Urinary bladder (tissue), 4 donors: Measurements from ENCODE around the gene DEFB113. TPM values are rescaled to one million over a fixed set of nuclear protein-coding genes. Genes with fewer than 3 reads are reported as not detected.

Experiments
- DNase-seq: peaks from one replicate; pipeline ENCODE4 v3.0.0-alpha.2; 2015; ENCODE audit errors: extremely low spot score
- H3K27ac ChIP-seq: one replicate; pipeline ENCODE4 v1.5.1; 2013; ENCODE audit warnings: low read depth, mild to moderate bottlenecking, moderate library complexity
- H3K36me3 ChIP-seq: one replicate; pipeline ENCODE4 v1.6.1; 2013; ENCODE audit warnings: mild to moderate bottlenecking, moderate library complexity; ENCODE audit not compliant: insufficient read depth
- H3K4me1 ChIP-seq: one replicate; pipeline ENCODE4 v1.6.1; 2013; ENCODE audit warnings: mild to moderate bottlenecking, moderate library complexity; ENCODE audit not compliant: insufficient read depth
- H3K4me3 ChIP-seq: one replicate; pipeline ENCODE4 v1.5.1; 2013; ENCODE audit warnings: low read depth, low read length
- WGBS: extraction: QIAGEN DNeasy Blood & Tissue Kit; methylation state at CpG from one replicate; pipeline ENCODE4 v1.1.7; 2013; 5-methylcytosine and 5-hydroxymethylcytosine counted together
- polyA plus RNA-seq: library from polyadenylated mRNA; stranded (reverse); fragments of 200-250 nt; gene quantifications from one replicate; pipeline ENCODE4 v1.2.3, GENCODE V29; 2013
- total RNA-seq: library from RNA; depleted of rRNA; stranded (reverse); fragments of >200 nt; gene quantifications from one replicate; pipeline ENCODE4 v1.2.3, GENCODE V29; 2014
- donor health status: healthy with polysubstance abuse.
- donor health status: healthy.

The DEFB113 gene, protein sequence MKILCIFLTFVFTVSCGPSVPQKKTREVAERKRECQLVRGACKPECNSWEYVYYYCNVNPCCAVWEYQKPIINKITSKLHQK
- total RNA-seq (not detected), polyA plus RNA-seq (not detected)

GRCh38 chr6:49969605-49970004 is at the start of gene DEFB113:
TSS of gene DEFB113 (minus strand) at chr6:49969625. CDS start at chr6:49969625, 0 bp downstream.
- no peak for DNase-seq
- 58% methylated on average over 2 of the region's 2 CpGs for WGBS
- H3K4me1 ChIP-seq = no peaks in the 10 kb centered on the region

GRCh38 chr6:50007819-50008218 is 38.4 kb upstream of the DEFB113 start:
- Histone ChIP-seq H3K4me1 (no peaks in the 10 kb centered on the region), H3K36me3 (no peaks in the 10 kb centered on the region), H3K4me3 (no peak overlapping the region), H3K27ac (no peak overlapping the region)
- no peak for DNase-seq
- WGBS = 74% methylated on average over 3 of the region's 3 CpGs

More at GRCh38 chr6:49969605-49970004, at the start of gene DEFB113:
- Histone ChIP-seq H3K27ac (no peak within 1 kb of the TSS), H3K4me3 (no peak within 1 kb of the TSS), H3K36me3 (no peaks in the 10 kb centered on the region)

GRCh38 chr6:50003139-50003538 is 33.7 kb upstream of the DEFB113 start:
- Histone ChIP-seq H3K4me1 (no peaks in the 10 kb centered on the region), H3K4me3 (no peak overlapping the region), H3K27ac (no peak overlapping the region), H3K36me3 (no peaks in the 10 kb centered on the region)
- WGBS = 51% methylated on average over 3 of the region's 3 CpGs
- no peak for DNase-seq

GRCh38 chr6:49995278-49995677 is 25.9 kb upstream of the DEFB113 start:
- Histone ChIP-seq H3K36me3 (no peaks in the 10 kb centered on the region), H3K4me3 (no peak overlapping the region), H3K27ac (no peak overlapping the region), H3K4me1 (no peaks in the 10 kb centered on the region)
- DNase-seq = no peak

DNA sequence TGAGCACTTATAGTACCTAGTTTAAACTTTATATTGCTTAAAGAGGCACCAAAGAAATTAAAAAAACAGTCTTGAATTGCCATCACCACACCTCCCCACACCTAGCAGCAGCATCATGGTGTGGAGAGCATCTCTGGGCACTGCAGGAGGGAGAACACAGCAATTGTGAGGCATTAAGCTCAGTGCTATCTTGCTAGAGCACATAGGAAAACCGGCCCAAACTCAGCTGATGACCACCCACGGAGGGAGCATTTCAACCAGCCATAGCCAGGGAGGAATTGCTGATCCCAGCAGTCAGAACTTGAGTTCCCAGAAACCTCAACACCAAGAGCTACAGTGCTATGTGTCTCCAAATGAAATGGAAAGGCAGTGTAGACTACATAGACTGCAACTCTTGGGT is 19.5 kb upstream of the DEFB113 start:
- 61% methylated on average over 2 of the region's 2 CpGs for WGBS
- Histone ChIP-seq H3K4me3 (no peak overlapping the region), H3K4me1 (no peaks in the 10 kb centered on the region), H3K27ac (no peak overlapping the region), H3K36me3 (no peaks in the 10 kb centered on the region)
- no peak for DNase-seq

- H3K4me1 ChIP-seq = no peaks in the 10 kb centered on the region
- no peaks in the 10 kb centered on the region for H3K36me3 ChIP-seq
- H3K27ac ChIP-seq = no peak overlapping the region
- 90% methylated on average over 2 of the region's 2 CpGs for WGBS
- no peak for DNase-seq
- no peak overlapping the region for H3K4me3 ChIP-seq
These were observed 18.3 kb upstream of the DEFB113 start for GRCh38 chr6:49987749-49988148.

DNA sequence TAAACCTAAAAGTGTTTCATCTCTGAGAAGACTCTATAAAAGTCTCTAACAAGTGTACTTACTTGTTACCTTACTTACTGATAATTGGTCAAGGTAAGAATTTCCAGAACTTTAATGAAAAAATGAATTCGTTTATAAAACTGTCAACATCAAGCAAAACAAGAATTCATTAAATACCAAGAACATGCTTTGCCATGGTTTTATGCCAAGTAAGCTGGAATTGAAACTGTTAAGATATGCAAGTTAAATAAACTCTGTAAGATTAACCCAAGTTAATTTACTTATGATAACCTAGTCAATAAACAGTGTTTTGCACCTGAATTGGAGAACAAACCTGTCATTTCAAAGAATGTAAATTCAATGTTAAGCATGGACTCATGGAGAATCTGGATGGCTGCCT is 17.1 kb upstream of the DEFB113 start:
- no peaks in the 10 kb centered on the region for H3K4me1 ChIP-seq
- no peak for DNase-seq
- no peak overlapping the region for H3K4me3 ChIP-seq
- WGBS = 51% methylated on average over 1 of the region's 1 CpG
- H3K27ac ChIP-seq = no peak overlapping the region
- no peaks in the 10 kb centered on the region for H3K36me3 ChIP-seq

DNA sequence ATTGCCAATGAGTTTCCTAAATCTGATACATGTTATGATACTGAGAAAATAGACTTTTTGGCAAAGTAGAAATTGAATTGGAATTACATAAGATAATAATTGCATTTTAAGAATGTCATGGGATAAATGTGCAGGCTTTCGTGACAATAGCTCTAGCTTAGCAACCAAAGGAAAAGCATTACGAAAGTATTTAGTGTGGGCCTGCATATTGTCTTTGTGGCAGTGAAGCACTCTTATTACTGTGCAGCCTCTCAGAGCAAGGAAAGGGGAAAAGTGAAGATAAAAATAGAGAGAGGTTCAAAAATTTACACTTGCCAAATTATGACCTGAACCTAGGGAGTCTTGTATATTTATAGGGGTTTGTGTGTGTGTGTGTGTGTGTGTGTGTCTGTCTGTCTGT is 12.6 kb upstream of the DEFB113 start:
- no peaks in the 10 kb centered on the region for H3K36me3 ChIP-seq
- H3K27ac ChIP-seq = no peak overlapping the region
- H3K4me1 ChIP-seq = no peaks in the 10 kb centered on the region
- no peak for DNase-seq
- 73% methylated on average over 2 of the region's 2 CpGs for WGBS
- no peak overlapping the region for H3K4me3 ChIP-seq

GRCh38 chr6:49980898-49981297 is 11.5 kb upstream of the DEFB113 start:
- Histone ChIP-seq H3K36me3 (no peaks in the 10 kb centered on the region), H3K27ac (no peak overlapping the region), H3K4me1 (no peaks in the 10 kb centered on the region), H3K4me3 (no peak overlapping the region)
- DNase-seq = no peak
- WGBS = 70% methylated on average over 1 of the region's 1 CpG

DNA sequence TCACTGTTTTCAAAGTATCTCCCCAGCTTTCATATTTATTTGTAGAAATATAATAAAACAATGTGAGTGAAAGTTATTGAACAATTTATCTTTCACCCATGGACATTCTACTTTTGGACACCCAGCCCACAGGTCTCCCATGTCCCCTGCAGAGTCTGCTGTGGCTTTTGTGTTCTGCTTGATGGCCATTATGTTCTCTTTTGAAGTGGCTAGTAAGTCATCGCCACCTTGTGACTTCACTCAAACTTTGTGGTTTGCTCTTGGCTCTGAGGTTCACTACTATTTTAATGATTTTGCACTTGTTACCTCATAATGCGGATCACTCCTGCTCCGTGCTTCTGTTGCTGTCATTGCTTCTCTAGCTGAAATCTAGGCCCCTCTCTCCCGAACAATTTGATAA is 10.2 kb upstream of the DEFB113 start:
- Histone ChIP-seq H3K27ac (no peak overlapping the region), H3K4me1 (no peaks in the 10 kb centered on the region), H3K4me3 (no peak overlapping the region), H3K36me3 (no peaks in the 10 kb centered on the region)
- no peak for DNase-seq
- 83% methylated on average over 4 of the region's 4 CpGs for WGBS

DNA sequence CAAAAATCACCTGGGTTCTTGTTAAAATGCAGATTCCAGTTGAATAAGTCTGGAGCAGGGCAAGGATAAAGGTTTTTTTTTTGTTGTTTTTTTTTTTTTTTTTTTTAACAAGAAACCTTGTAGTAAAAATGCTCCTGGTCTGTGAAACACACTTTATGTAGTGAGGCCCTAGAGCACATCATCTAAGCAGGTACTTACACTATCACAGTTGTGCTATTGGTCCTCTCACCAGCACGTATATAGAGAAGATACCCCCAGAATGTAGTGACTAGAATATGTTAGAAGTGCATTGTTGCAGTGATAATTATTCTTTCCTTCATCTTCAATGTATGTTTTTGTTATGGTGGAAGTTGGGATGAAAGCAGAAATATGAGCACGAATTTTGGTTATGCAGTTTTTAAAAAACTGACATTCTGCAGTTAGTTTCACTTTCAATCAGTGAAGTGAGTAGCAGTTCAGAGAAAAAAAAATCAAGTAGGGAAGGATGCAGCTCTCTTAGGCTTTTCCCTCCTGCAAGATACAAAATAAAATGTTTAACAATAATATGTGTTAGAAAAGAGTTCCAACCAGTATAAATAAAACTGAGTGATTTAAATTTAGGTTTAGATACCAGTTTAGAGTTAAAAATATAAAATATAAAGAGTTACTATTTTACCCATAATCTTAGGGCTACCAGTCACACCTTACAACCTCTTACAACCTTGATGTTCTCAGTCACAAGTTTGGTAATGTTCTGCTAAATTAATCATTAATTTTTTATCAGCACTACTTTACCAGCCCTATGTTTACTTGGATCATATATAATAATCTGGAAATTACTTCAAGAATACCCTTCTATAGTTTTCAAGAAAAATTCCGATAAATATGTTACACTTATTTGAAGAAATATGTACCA is 9.2 kb upstream of the DEFB113 start:
- no peaks in the 10 kb centered on the region for H3K36me3 ChIP-seq
- no peaks in the 10 kb centered on the region for H3K4me1 ChIP-seq
- no peak overlapping the region for H3K27ac ChIP-seq
- no peak overlapping the region for H3K4me3 ChIP-seq
- DNase-seq = no peak
- 59% methylated on average over 3 of the region's 3 CpGs for WGBS

- Histone ChIP-seq H3K36me3 (no peaks in the 10 kb centered on the region), H3K27ac (no peak overlapping the region), H3K4me3 (no peak overlapping the region), H3K4me1 (no peaks in the 10 kb centered on the region)
- WGBS = 47% methylated on average over 2 of the region's 2 CpGs
- DNase-seq = no peak
These were observed 2.6 kb downstream of the DEFB113 start for GRCh38 chr6:49966823-49967222.

DNA sequence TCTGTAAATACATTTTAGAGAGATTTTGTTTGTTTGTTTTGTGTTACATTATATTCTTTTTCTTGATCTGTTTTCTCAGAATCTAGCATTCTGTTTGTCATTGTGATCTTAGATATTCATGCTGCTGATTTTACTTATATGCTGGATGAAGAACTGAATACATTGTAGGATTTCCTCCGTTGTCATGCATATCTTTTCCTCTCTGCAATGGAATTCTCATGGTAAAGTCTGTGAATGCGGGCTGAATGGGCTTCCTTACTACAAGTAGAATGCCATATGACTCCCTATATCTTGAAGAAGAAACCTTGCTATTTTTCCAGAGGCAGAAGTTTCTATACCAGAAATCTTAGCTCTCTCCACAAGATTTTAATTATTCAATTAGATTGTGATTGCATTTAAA is 3.1 kb downstream of the DEFB113 start:
- 21% methylated on average over 2 of the region's 2 CpGs for WGBS
- Histone ChIP-seq H3K4me1 (no peaks in the 10 kb centered on the region), H3K4me3 (no peak overlapping the region)

DNA sequence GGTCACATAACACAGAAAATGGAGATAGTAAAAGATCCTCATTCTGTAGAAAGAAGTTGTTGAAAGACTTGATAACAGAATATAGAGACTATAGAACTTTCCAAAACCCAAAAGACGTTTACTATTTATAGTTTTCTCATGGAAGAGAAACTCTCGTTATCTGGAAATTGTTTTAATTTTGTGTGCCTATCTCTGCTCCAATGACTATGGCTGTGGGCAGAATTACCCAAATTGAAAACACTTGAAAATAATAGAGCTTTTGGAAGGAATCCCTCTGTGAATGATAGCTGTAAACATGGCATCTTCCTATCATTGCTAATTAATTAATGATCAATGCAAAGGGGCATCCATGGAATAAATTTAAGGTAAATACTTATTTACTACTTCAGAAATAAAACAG is 5.4 kb downstream of the DEFB113 start, which contains the start of gene DEFB114:
TSS of gene DEFB114 (minus strand) at position 101 of the 400 bp plus-strand sequence. CDS start at position 42, 59 bp downstream.
- Histone ChIP-seq H3K4me1 (no peaks in the 10 kb centered on the region), H3K4me3 (no peak within 1 kb of the TSS), H3K27ac (no peak within 1 kb of the TSS), H3K36me3 (no peaks in the 10 kb centered on the region)
- DNase-seq = no peak
- WGBS = 62% methylated on average over 2 of the region's 2 CpGs

More for the DNA sequence above, 3.1 kb downstream of the DEFB113 start:
- H3K36me3 ChIP-seq = no peaks in the 10 kb centered on the region
- no peak for DNase-seq
- no peak overlapping the region for H3K27ac ChIP-seq
